Neural cell (in vitro differentiated cells): ENCODE measurements around the gene KCNH2. TPM values are rescaled to one million over a fixed set of nuclear protein-coding genes. Genes with fewer than 3 reads are reported as not detected.

ENCODE experiments used
- H2AFZ ChIP-seq: fragments of 200-600, 300-800 bp; sonication (generic), shearing (Covaris generic); 2 replicates; pipeline ENCODE4 v1.6.0; 2014; ENCODE audit warnings: low read depth, mild to moderate bottlenecking, antibody characterized with exemption, low read length, moderate library complexity
- H3F3A ChIP-seq: fragments of 200-600 bp; shearing (Covaris generic); 2 replicates; pipeline ENCODE4 v1.6.1; 2016; ENCODE audit warnings: mild to moderate bottlenecking, moderate library complexity, mixed read lengths, antibody characterized with exemption, low read length; ENCODE audit not compliant: insufficient read depth, poor library complexity, severe bottlenecking
- H3K27ac ChIP-seq: fragments of 200-600, 300-800 bp; sonication (generic), shearing (Covaris generic); 2 replicates; pipeline ENCODE4 v1.5.1; 2014; ENCODE audit warnings: mild to moderate bottlenecking, low read length, moderate library complexity
- H3K27me3 ChIP-seq: fragments of 300-800, 200-600 bp; sonication (generic), shearing (Covaris generic); 2 replicates; pipeline ENCODE4 v1.6.0; 2014; ENCODE audit warnings: mild to moderate bottlenecking, low read depth, low read length, moderate library complexity; ENCODE audit not compliant: insufficient read depth
- H3K36me3 ChIP-seq: fragments of 300-800, 200-600 bp; sonication (generic), shearing (Covaris generic); 2 replicates; pipeline ENCODE4 v1.5.1; 2014; ENCODE audit warnings: mild to moderate bottlenecking, antibody characterized with exemption, low read length, moderate library complexity; ENCODE audit not compliant: insufficient read depth
- H3K4me2 ChIP-seq: fragments of 300-800, 200-600 bp; sonication (generic), shearing (Covaris generic); 2 replicates; pipeline ENCODE4 v1.6.0; 2014; ENCODE audit warnings: mild to moderate bottlenecking, low read length
- H3K4me3 ChIP-seq: fragments of 300-800, 200-600 bp; sonication (generic), shearing (Covaris generic); 2 replicates; pipeline ENCODE4 v1.5.1; 2014; ENCODE audit warnings: mild to moderate bottlenecking, low read length, moderate library complexity
- H3K79me2 ChIP-seq: fragments of 200-600 bp; shearing (Covaris generic); replicated peaks from 2 replicates; pipeline ENCODE4 v1.6.0; 2014; ENCODE audit warnings: mild to moderate bottlenecking, low read length, moderate library complexity; ENCODE audit not compliant: insufficient read depth
- H3K9ac ChIP-seq: fragments of 300-800, 200-600 bp; sonication (generic), shearing (Covaris generic); 2 replicates; pipeline ENCODE4 v1.6.1; 2016; ENCODE audit warnings: mild to moderate bottlenecking, low read length, mixed read lengths
- H3K9me2 ChIP-seq: fragments of 200-600 bp; shearing (Covaris generic); 2 replicates; pipeline ENCODE4 v1.6.1; 2016; ENCODE audit warnings: mild to moderate bottlenecking, low read length, mixed read lengths; ENCODE audit not compliant: insufficient read depth
- H3K9me3 ChIP-seq: fragments of 200-600, 300-800 bp; sonication (generic), shearing (Covaris generic); 2 replicates; pipeline ENCODE4 v1.6.1; 2016; ENCODE audit warnings: mild to moderate bottlenecking, mixed run types, low read length, moderate library complexity, mixed read lengths
- H4K20me1 ChIP-seq: fragments of 200-600 bp; shearing (Covaris generic); 2 replicates; pipeline ENCODE4 v1.6.1; 2016; ENCODE audit warnings: mild to moderate bottlenecking, mixed run types; ENCODE audit not compliant: insufficient read depth
- EP300 ChIP-seq: fragments of 450-650 bp; conservative IDR thresholded peaks from 2 replicates; pipeline ENCODE4 v1.6.1; 2014; ENCODE audit warnings: antibody characterized with exemption, mild to moderate bottlenecking, moderate library complexity; ENCODE audit not compliant: poor library complexity, severe bottlenecking
- EZH2 ChIP-seq: fragments of 200-600, 300-800 bp; shearing (Covaris generic), sonication (generic); IDR thresholded peaks from 2 replicates; pipeline ENCODE4 v1.6.1; 2014; ENCODE audit warnings: antibody characterized with exemption, low read length, borderline replicate concordance, mild to moderate bottlenecking; ENCODE audit not compliant: insufficient read depth, poor library complexity, severe bottlenecking
- MXI1 ChIP-seq: fragments of 450-650 bp; conservative IDR thresholded peaks from 2 replicates; pipeline ENCODE4 v1.6.1; 2014; ENCODE audit warnings: antibody characterized with exemption, mild to moderate bottlenecking; ENCODE audit not compliant: poor library complexity, severe bottlenecking
- POLR2AphosphoS5 ChIP-seq: IDR thresholded peaks from 2 replicates; pipeline ENCODE4 v1.6.1; 2012
- RAD21 ChIP-seq: fragments of 450-650 bp; conservative IDR thresholded peaks from 2 replicates; pipeline ENCODE4 v1.6.1; 2014; ENCODE audit warnings: antibody characterized with exemption, mild to moderate bottlenecking, moderate library complexity
- SMC3 ChIP-seq: fragments of 450-650 bp; conservative IDR thresholded peaks from 2 replicates; pipeline ENCODE4 v1.6.1; 2014; ENCODE audit warnings: antibody characterized with exemption, mild to moderate bottlenecking, moderate library complexity; ENCODE audit not compliant: poor library complexity
- TAF1 ChIP-seq: IDR thresholded peaks from 2 replicates; pipeline ENCODE4 v1.6.1; 2012; ENCODE audit warnings: low read depth
- polyA plus RNA-seq: library from polyadenylated mRNA; depleted of rRNA; stranded (reverse); fragments of >200 nt; gene quantifications from 2 replicates; pipeline ENCODE4 v1.2.3, GENCODE V29; 2014
- TF ChIP-seq, protein P1 (sequence below): fragments of 450-650 bp; IDR thresholded peaks from 2 replicates; pipeline ENCODE4 v1.5.1; 2014; ENCODE audit warnings: antibody characterized with exemption, mild to moderate bottlenecking, moderate library complexity; ENCODE audit not compliant: poor library complexity, severe bottlenecking
- TF ChIP-seq, protein P2 (sequence below): IDR thresholded peaks from 2 replicates; pipeline ENCODE4 v1.6.1; 2012; ENCODE audit warnings: borderline replicate concordance

KCNH2 gene
- polyA plus RNA-seq, 1 donor from 2014 or later: 24.4 TPM

DNA sequence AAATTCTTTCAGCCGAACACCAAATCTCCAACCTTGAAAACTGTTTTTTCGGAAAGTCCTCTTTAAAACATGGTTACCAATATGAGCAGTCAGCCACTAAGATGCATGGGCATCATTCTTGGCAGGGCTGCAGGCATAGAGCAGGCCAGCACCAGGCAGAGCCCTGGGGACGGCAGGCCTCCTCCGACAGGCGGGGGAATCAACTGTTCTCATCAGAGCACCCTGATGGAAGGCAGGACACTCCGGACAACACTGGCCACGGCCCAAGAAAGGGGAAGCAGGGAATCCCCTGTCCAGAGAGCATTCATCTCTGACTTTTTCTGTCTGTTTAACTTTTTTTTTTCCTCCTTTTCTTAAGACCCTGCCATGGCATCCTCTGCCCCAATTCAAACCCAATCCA lies 11.3 kb upstream of the KCNH2 start:
- Histone ChIP-seq H3K9ac (no peak overlapping the region), H3K9me3 (no peaks in the 10 kb centered on the region), H3K4me3 (no peak overlapping the region), H4K20me1 (no peaks in the 10 kb centered on the region), H3K4me2 (no peak overlapping the region), H3F3A (no peaks in the 10 kb centered on the region), H3K79me2 (no peaks in the 10 kb centered on the region), H2AFZ (no peak overlapping the region), H3K36me3 (no peaks in the 10 kb centered on the region), H3K27ac (no peak overlapping the region), H3K9me2 (no peaks in the 10 kb centered on the region), H3K27me3 (no peaks in the 10 kb centered on the region)
- TF ChIP-seq EP300: no peak

DNA sequence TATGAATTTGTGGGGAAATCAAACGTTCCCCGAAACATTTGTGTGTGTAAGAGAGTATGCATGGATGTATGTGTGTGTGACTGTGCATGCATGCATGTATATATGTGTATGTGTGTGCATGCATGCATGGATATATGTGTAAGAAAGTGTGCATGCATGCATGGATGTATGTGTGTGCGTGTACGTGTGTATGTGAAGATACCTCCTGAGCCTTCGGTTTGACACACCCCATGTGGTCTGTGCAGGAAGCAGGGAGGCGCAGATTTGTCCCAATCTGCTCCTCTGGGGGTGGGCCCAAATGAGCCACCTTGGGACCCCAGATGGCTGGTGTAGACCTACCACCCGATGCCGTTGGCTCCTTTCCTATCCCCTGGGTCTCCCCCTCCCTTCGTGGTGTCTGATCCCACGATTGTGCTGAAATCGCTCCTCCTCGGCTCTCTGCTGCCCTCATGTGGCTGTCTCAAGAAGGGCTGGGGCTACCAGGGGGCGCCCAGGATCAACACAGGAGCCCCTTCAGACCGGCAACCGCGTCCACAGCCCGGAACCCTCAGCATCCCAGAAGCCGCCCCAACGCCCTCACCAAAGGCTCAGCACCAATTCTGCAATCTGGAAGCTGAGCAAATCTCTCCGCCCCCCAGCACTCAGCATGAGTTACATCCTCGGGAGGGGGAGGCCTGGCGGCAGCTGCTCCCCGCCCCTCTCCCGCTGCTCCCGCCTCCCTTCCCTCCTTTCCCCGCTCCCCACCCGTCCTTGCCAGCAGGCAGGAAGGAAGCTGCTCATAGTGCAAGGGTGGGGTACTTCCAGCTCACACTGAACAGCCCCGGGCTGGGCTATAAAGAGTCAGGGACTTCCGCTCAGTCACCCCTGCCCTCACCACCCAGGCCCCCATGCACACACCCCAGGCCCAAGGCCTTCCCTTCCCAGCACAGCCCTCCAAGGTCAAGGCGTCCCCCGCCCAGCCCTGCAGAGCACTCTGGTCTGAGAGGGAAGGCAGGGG lies 10.4 kb upstream of the KCNH2 start:
- Histone ChIP-seq H3K9me3 (no peaks in the 10 kb centered on the region), H3K4me3 (peak overlapping the region; percentile 42), H3K9me2 (no peaks in the 10 kb centered on the region), H3K27ac (no peak overlapping the region), H3K27me3 (no peaks in the 10 kb centered on the region), H2AFZ (peak overlapping the region; percentile 51), H3K79me2 (no peaks in the 10 kb centered on the region), H3K4me2 (no peak overlapping the region), H4K20me1 (no peaks in the 10 kb centered on the region), H3K9ac (peak overlapping the region; percentile 50), H3K36me3 (no peaks in the 10 kb centered on the region), H3F3A (no peaks in the 10 kb centered on the region)
- TF ChIP-seq SMC3 (peak; percentile 98), RAD21 (peak; percentile 97), EZH2 (no peak), POLR2AphosphoS5 (peak; percentile 26), EP300 (no peak), MXI1 (peak; percentile 19), TAF1 (no peak)
- TF ChIP-seq, protein P1, sequence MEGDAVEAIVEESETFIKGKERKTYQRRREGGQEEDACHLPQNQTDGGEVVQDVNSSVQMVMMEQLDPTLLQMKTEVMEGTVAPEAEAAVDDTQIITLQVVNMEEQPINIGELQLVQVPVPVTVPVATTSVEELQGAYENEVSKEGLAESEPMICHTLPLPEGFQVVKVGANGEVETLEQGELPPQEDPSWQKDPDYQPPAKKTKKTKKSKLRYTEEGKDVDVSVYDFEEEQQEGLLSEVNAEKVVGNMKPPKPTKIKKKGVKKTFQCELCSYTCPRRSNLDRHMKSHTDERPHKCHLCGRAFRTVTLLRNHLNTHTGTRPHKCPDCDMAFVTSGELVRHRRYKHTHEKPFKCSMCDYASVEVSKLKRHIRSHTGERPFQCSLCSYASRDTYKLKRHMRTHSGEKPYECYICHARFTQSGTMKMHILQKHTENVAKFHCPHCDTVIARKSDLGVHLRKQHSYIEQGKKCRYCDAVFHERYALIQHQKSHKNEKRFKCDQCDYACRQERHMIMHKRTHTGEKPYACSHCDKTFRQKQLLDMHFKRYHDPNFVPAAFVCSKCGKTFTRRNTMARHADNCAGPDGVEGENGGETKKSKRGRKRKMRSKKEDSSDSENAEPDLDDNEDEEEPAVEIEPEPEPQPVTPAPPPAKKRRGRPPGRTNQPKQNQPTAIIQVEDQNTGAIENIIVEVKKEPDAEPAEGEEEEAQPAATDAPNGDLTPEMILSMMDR: peak; percentile 99
- TF ChIP-seq, protein P2, sequence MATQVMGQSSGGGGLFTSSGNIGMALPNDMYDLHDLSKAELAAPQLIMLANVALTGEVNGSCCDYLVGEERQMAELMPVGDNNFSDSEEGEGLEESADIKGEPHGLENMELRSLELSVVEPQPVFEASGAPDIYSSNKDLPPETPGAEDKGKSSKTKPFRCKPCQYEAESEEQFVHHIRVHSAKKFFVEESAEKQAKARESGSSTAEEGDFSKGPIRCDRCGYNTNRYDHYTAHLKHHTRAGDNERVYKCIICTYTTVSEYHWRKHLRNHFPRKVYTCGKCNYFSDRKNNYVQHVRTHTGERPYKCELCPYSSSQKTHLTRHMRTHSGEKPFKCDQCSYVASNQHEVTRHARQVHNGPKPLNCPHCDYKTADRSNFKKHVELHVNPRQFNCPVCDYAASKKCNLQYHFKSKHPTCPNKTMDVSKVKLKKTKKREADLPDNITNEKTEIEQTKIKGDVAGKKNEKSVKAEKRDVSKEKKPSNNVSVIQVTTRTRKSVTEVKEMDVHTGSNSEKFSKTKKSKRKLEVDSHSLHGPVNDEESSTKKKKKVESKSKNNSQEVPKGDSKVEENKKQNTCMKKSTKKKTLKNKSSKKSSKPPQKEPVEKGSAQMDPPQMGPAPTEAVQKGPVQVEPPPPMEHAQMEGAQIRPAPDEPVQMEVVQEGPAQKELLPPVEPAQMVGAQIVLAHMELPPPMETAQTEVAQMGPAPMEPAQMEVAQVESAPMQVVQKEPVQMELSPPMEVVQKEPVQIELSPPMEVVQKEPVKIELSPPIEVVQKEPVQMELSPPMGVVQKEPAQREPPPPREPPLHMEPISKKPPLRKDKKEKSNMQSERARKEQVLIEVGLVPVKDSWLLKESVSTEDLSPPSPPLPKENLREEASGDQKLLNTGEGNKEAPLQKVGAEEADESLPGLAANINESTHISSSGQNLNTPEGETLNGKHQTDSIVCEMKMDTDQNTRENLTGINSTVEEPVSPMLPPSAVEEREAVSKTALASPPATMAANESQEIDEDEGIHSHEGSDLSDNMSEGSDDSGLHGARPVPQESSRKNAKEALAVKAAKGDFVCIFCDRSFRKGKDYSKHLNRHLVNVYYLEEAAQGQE: no peak
